Upper lobe of right lung (tissue), 1 donor: ENCODE measurements around the gene RIMKLA. TPM values are rescaled to one million over a fixed set of nuclear protein-coding genes. Genes with fewer than 3 reads are reported as not detected.
A peak's percentile ranks its signal among the peaks of the same experiment; 100 is the strongest.

Experiments
- ATAC-seq: fragments of 200-7000 bp; cut with Tn5 transposase; one replicate; pipeline ENCODE4 v1.9.1; 2020; ENCODE audit warnings: mild to moderate bottlenecking, moderate library complexity
- DNase-seq: peaks from one replicate; pipeline ENCODE4 v3.0.0-alpha.2; 2020
- H3K27ac ChIP-seq: fragments of 200-600 bp; one replicate; pipeline ENCODE4 v1.8.0; 2022
- H3K27me3 ChIP-seq: fragments of 200-600 bp; one replicate; pipeline ENCODE4 v1.8.0; 2022; ENCODE audit warnings: mild to moderate bottlenecking
- H3K36me3 ChIP-seq: fragments of 200-600 bp; one replicate; pipeline ENCODE4 v1.8.0; 2022
- H3K4me1 ChIP-seq: fragments of 200-600 bp; one replicate; pipeline ENCODE4 v1.8.0; 2022
- H3K4me3 ChIP-seq: fragments of 200-600 bp; one replicate; pipeline ENCODE4 v1.8.0; 2022; ENCODE audit warnings: mild to moderate bottlenecking
- H3K9me3 ChIP-seq: fragments of 200-600 bp; one replicate; pipeline ENCODE4 v1.8.0; 2022
- intact Hi-C: fragments of 100-400 bp; cut with DNase I; formaldehyde crosslinking; loops from one replicate; pipeline ENCODE4 v1.11.0; 2022
- total RNA-seq: library from RNA; stranded (reverse); fragmentation: NEBNext Ultra II Directional; extraction: Animal tissue kit (Norgen Biotek cat#: 25700); gene quantifications from one replicate; pipeline ENCODE4 v1.2.1, GENCODE V29; 2021
- TF ChIP-seq, protein P1 (sequence below): fragments of 200-600 bp; IDR thresholded peaks from one replicate; pipeline ENCODE4 v1.8.0; 2022; ENCODE audit warnings: antibody characterized with exemption
- donor health status: DM: no; HTN: yes; CAD: no; lungs with severe emphysema.

RIMKLA gene
- total RNA-seq, 1 donor from 2014 or later: 10.4 TPM

DNA sequence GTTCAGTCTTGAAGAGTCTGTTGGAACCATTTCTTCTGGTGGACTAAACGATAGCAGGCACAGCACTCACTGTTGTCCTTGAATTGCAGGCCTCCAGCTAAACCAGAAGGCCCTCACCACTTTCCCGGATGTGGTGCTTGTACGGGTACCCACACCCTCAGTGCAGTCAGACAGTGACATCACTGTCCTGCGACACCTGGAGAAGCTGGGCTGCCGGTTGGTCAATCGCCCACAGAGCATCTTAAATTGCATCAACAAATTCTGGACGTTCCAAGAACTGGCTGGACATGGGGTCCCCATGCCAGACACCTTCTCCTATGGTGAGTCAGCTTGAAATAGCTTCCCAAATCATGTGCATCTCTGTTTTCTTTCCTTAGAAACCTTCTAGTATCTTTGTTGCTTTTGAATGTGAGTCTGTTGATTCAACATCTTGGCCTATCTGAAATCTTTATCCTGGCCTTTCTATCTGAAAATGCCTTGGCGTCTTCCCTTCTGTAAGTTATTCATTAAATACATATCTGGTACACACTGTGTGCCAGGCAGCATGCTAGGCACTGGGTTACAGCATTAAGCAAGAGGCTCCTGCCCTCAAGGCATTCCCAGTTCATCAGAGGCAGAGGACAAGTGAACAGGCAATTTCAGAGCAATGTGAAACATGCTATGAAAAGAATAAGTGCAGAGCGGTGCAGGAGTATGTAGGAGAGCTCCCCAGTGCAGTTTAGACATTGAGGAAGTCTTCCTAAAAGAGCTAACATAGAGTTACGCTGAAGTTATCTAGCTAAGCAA, 18.9 kb downstream of the RIMKLA start:
- no peaks in the 10 kb centered on the region for H3K27me3 ChIP-seq
- DNase-seq: no peak
- H3K4me1 ChIP-seq: no peaks in the 10 kb centered on the region
- no peaks in the 10 kb centered on the region for H3K36me3 ChIP-seq
- H3K4me3 ChIP-seq: no peak overlapping the region
- no peak for ATAC-seq
- intact Hi-C loops: no loop called here
- H3K27ac ChIP-seq: no peak overlapping the region
- no peaks in the 10 kb centered on the region for H3K9me3 ChIP-seq
- TF ChIP-seq, protein P1, sequence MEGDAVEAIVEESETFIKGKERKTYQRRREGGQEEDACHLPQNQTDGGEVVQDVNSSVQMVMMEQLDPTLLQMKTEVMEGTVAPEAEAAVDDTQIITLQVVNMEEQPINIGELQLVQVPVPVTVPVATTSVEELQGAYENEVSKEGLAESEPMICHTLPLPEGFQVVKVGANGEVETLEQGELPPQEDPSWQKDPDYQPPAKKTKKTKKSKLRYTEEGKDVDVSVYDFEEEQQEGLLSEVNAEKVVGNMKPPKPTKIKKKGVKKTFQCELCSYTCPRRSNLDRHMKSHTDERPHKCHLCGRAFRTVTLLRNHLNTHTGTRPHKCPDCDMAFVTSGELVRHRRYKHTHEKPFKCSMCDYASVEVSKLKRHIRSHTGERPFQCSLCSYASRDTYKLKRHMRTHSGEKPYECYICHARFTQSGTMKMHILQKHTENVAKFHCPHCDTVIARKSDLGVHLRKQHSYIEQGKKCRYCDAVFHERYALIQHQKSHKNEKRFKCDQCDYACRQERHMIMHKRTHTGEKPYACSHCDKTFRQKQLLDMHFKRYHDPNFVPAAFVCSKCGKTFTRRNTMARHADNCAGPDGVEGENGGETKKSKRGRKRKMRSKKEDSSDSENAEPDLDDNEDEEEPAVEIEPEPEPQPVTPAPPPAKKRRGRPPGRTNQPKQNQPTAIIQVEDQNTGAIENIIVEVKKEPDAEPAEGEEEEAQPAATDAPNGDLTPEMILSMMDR: no peak

DNA sequence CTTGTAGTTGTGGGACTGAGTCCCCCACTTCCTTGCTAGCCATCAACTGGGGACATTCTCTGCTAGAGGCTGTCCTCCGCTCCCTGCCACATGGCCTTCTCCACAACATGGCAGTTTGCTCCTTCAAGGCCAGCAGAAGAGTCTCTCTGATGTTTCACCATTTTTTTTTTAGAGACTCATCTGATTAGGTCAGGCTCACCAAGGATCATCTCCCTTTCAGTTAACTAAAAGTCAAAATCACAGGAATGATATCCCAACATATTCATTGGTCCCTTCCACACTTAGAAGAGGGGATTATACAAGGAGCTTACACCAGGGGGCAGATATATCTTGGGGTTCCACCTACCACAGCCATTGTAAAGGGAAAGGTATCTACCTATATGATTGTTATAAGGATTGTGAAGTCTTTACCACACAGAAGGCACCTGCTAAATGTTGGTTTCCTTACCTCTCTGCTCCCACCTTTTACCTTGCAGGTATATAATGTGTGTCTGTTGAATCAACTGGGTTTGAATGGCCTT, 23.3 kb downstream of the RIMKLA start:
- H3K4me3 ChIP-seq: no peak overlapping the region
- H3K9me3 ChIP-seq: no peaks in the 10 kb centered on the region
- intact Hi-C loops: no loop called here
- ATAC-seq: no peak
- no peak overlapping the region for H3K27ac ChIP-seq
- TF ChIP-seq, protein P1: no peak
- no peak for DNase-seq
- no peaks in the 10 kb centered on the region for H3K36me3 ChIP-seq
- H3K27me3 ChIP-seq: peaks cover 4% of the 10 kb centered on the region
- no peaks in the 10 kb centered on the region for H3K4me1 ChIP-seq

DNA sequence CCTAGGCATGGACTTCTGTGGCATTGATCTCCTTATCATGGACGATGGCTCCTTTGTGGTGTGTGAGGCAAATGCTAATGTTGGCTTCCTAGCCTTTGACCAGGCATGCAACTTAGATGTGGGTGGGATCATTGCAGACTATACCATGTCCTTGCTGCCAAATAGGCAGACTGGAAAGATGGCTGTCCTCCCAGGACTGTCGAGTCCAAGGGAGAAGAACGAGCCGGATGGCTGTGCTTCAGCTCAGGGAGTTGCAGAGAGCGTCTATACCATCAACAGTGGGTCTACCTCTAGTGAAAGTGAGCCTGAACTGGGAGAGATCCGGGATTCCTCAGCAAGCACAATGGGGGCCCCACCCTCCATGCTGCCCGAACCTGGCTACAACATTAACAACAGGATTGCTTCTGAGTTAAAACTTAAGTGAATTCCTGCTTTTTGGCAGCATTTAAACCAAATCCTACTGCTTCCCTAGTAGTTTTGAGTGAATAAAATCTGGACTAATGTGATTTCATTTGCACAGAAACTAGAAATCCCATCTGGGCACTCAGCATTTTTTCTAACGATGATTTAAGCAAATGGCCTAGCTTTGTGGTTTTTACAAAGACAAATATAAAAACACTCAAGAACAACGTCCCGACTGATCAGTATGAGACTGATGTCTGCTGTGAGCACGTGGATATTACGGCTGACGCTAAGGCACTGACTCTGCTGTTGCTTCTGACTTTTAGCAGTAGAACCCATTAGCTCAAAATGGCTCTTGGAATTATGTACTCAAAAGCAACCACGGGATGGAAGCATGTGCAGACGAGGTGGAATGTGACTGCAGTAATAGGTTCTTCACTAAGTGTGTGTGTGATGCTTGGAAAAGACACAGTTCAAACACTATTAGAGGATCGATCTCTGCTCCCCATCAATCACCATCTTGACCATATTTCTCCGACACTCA, 34.2 kb downstream of the RIMKLA start:
- H3K4me1 ChIP-seq: no peaks in the 10 kb centered on the region
- H3K9me3 ChIP-seq: no peaks in the 10 kb centered on the region
- no peak overlapping the region for H3K4me3 ChIP-seq
- TF ChIP-seq, protein P1: no peak
- intact Hi-C loops: no loop called here
- H3K36me3 ChIP-seq: no peaks in the 10 kb centered on the region
- H3K27me3 ChIP-seq: no peaks in the 10 kb centered on the region
- no peak overlapping the region for H3K27ac ChIP-seq
- no peak for DNase-seq
- ATAC-seq: no peak

DNA sequence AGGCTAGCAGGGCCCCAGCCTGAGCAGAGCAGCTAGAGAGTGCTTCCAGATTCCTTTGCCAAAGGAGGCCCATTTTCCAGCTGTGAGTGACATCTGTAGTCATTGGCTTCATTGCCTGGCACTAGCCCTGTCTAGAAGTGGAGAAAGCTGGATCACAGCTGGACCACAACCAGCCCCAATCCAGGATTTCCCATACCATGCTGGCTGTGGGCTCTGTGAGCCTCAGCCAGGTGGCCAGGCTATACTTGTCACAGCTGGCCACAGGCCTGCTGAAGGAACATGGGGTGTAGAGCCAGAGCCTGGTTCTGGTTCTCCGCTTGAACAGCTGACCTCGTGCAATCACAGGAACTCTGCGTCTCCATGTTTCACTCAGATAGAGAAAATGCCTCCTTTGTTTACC, 36.6 kb downstream of the RIMKLA start:
- intact Hi-C loops: no loop called here
- no peak for DNase-seq
- Histone ChIP-seq H3K36me3 (no peaks in the 10 kb centered on the region), H3K9me3 (no peaks in the 10 kb centered on the region), H3K27ac (no peak overlapping the region), H3K4me1 (peaks cover 12% of the 10 kb centered on the region), H3K27me3 (no peaks in the 10 kb centered on the region), H3K4me3 (no peak overlapping the region)
- peak; percentile 54 for ATAC-seq
- TF ChIP-seq, protein P1: no peak

DNA sequence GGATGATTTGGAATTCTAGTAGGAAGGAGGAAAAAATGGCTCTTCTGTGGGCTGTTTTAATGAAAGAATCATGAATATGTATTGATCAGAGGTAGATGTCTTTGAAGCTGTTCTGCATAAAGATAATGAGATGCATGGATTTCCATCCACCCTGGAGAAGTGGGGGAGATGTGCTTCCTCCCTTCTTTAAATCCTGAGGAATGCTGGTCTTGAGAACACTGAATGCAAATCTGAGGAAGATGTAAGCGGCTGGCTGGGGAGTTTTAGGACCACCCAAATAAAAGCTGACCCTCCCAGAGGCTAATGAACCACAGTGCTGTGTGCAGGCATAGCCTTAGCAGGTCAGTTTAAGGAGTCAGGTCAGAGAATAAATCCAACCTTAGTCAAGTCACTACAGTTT, 37.9 kb downstream of the RIMKLA start:
- intact Hi-C loops: no loop called here
- Histone ChIP-seq H3K36me3 (no peaks in the 10 kb centered on the region), H3K27me3 (no peaks in the 10 kb centered on the region), H3K9me3 (no peaks in the 10 kb centered on the region), H3K27ac (no peak overlapping the region), H3K4me3 (no peak overlapping the region), H3K4me1 (peaks cover 12% of the 10 kb centered on the region)
- ATAC-seq: no peak
- TF ChIP-seq, protein P1: no peak
- DNase-seq: no peak
